ENCODE data around the gene TMPRSS4.

DNA sequence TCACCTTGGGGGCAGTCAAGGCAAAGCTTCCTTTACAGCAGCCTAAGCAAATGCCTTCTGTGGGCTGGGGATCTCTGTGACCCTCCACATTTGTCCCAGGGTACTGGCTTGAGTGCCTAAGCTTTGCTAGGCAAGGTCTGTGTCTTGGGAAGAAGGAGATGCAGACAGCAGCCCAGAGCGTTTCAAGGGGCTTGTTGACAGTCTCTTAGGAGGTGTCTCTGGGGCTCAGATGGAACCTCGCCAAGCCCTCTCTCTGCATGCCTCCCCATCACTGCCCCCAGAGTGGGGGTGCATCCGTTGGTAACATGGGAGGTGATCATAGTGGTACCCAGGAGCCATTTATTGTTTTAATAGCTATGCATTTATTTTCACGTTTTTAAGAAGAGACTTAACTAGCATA lies 29.1 kb upstream of the TMPRSS4 start:
- TF ChIP-seq POLR2A (IDR thresholded peaks at IDR 0.05), result no peak
- TF ChIP-seq, protein P1, sequence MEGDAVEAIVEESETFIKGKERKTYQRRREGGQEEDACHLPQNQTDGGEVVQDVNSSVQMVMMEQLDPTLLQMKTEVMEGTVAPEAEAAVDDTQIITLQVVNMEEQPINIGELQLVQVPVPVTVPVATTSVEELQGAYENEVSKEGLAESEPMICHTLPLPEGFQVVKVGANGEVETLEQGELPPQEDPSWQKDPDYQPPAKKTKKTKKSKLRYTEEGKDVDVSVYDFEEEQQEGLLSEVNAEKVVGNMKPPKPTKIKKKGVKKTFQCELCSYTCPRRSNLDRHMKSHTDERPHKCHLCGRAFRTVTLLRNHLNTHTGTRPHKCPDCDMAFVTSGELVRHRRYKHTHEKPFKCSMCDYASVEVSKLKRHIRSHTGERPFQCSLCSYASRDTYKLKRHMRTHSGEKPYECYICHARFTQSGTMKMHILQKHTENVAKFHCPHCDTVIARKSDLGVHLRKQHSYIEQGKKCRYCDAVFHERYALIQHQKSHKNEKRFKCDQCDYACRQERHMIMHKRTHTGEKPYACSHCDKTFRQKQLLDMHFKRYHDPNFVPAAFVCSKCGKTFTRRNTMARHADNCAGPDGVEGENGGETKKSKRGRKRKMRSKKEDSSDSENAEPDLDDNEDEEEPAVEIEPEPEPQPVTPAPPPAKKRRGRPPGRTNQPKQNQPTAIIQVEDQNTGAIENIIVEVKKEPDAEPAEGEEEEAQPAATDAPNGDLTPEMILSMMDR (IDR thresholded peaks at IDR 0.05), result no peak

Data from right lobe of liver (tissue), 4 donors.